ENCODE measurements around the gene LRRC71.

DNA sequence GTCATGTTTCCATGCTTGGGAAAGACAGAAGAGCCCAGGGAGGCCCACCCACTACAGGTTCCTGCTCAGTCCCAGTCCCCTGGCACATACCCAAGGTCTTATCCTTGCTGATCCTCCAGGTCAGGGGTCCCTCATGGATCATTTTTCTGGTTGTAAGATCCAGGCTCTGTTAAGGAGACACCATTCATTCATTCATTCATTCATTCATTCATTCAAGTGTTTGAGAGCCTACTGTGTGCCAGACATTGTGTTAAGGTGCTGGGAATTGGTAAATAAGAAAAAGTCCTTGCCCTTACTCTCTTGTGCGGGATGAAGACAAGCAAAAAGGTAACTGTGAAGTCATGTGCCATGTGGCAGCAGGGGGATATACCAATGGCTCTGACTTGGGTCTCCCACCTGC lies 23.8 kb downstream of the LRRC71 start:
- no peak for TF ChIP-seq POLR2A (IDR thresholded peaks at IDR 0.05)
- TF ChIP-seq, protein P1, sequence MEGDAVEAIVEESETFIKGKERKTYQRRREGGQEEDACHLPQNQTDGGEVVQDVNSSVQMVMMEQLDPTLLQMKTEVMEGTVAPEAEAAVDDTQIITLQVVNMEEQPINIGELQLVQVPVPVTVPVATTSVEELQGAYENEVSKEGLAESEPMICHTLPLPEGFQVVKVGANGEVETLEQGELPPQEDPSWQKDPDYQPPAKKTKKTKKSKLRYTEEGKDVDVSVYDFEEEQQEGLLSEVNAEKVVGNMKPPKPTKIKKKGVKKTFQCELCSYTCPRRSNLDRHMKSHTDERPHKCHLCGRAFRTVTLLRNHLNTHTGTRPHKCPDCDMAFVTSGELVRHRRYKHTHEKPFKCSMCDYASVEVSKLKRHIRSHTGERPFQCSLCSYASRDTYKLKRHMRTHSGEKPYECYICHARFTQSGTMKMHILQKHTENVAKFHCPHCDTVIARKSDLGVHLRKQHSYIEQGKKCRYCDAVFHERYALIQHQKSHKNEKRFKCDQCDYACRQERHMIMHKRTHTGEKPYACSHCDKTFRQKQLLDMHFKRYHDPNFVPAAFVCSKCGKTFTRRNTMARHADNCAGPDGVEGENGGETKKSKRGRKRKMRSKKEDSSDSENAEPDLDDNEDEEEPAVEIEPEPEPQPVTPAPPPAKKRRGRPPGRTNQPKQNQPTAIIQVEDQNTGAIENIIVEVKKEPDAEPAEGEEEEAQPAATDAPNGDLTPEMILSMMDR (IDR thresholded peaks at IDR 0.05), result no peak
